Ovary (tissue), 3 donors: ENCODE measurements around the gene KMT2E.

Experiments
- EP300 ChIP-seq: sonication (generic); formaldehyde crosslinking; IDR thresholded peaks from one replicate; pipeline ENCODE4 v1.6.1; 2017; ENCODE audit warnings: antibody characterized with exemption
- TF ChIP-seq, protein P1 (sequence below), 3 donors: fragments of 450-650 bp in 2 of 3; fragments of 200-600 bp in 1 of 3; IDR thresholded peaks; one replicate each; pipeline versions ENCODE4 v1.5.1 to v1.8.0; 2016 to 2022; ENCODE audit warnings: antibody characterized with exemption in 3 of 3, mild to moderate bottlenecking in 1 of 3
- donor health status: DM: no; HTN: no; CAD: no.

DNA sequence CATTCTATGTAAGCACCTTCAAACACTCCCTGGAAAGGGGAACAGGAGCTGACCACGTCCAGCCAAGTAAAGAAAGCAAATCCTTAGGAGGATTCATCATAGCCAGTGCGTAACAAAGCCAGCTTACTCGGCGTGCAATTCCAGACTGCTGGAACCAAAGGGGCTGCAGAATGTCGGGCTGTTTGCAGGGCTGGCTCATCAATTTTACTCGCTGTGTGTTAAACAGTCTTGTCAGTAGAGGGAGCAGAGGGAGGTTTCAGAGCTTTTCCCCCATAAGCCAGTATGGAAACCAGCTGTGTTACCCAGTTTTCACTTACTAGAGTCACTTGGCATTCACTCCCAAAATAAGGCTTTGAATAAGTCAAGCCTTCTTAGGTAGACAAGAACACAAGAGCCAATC lies 127.1 kb downstream of the KMT2E start:
- TF ChIP-seq EP300: no peak
- TF ChIP-seq, protein P1, sequence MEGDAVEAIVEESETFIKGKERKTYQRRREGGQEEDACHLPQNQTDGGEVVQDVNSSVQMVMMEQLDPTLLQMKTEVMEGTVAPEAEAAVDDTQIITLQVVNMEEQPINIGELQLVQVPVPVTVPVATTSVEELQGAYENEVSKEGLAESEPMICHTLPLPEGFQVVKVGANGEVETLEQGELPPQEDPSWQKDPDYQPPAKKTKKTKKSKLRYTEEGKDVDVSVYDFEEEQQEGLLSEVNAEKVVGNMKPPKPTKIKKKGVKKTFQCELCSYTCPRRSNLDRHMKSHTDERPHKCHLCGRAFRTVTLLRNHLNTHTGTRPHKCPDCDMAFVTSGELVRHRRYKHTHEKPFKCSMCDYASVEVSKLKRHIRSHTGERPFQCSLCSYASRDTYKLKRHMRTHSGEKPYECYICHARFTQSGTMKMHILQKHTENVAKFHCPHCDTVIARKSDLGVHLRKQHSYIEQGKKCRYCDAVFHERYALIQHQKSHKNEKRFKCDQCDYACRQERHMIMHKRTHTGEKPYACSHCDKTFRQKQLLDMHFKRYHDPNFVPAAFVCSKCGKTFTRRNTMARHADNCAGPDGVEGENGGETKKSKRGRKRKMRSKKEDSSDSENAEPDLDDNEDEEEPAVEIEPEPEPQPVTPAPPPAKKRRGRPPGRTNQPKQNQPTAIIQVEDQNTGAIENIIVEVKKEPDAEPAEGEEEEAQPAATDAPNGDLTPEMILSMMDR (IDR thresholded peaks at IDR 0.05): no peak
